Measurements from ENCODE around the gene APBB1.

DNA sequence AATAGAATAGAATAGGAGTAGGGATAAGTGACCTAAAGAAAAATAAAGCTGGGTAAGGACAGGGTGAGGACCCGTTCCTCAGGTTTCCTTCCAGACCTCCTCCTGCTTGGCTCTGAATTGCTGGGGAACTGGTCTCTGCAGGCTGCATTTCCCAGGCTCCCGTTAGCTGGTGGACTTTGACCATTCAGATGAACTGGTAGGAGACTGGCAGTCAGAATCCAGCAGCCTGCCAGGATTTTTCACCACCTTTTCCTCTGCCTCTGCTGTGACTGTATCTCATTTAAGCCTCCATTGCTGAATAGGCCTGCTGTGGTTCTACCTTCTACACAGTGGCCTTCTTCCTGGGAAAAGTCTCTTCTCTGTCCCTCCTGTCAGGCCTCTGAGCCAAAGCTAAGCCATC is 53.2 kb downstream of the APBB1 start:
- TF ChIP-seq TAF1 (IDR thresholded peaks at IDR 0.05; ENCODE audit: borderline replicate concordance, low read depth, low read length) = no peak
- TF ChIP-seq, protein P1, sequence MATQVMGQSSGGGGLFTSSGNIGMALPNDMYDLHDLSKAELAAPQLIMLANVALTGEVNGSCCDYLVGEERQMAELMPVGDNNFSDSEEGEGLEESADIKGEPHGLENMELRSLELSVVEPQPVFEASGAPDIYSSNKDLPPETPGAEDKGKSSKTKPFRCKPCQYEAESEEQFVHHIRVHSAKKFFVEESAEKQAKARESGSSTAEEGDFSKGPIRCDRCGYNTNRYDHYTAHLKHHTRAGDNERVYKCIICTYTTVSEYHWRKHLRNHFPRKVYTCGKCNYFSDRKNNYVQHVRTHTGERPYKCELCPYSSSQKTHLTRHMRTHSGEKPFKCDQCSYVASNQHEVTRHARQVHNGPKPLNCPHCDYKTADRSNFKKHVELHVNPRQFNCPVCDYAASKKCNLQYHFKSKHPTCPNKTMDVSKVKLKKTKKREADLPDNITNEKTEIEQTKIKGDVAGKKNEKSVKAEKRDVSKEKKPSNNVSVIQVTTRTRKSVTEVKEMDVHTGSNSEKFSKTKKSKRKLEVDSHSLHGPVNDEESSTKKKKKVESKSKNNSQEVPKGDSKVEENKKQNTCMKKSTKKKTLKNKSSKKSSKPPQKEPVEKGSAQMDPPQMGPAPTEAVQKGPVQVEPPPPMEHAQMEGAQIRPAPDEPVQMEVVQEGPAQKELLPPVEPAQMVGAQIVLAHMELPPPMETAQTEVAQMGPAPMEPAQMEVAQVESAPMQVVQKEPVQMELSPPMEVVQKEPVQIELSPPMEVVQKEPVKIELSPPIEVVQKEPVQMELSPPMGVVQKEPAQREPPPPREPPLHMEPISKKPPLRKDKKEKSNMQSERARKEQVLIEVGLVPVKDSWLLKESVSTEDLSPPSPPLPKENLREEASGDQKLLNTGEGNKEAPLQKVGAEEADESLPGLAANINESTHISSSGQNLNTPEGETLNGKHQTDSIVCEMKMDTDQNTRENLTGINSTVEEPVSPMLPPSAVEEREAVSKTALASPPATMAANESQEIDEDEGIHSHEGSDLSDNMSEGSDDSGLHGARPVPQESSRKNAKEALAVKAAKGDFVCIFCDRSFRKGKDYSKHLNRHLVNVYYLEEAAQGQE (IDR thresholded peaks at IDR 0.05; ENCODE audit: low read depth, low read length) = no peak
- no peak for TF ChIP-seq RCOR1 (IDR thresholded peaks at IDR 0.05; ENCODE audit: low read length)
- no peak for TF ChIP-seq TEAD4 (IDR thresholded peaks at IDR 0.05; ENCODE audit: borderline replicate concordance, insufficient read depth)
- TF ChIP-seq, protein P2, sequence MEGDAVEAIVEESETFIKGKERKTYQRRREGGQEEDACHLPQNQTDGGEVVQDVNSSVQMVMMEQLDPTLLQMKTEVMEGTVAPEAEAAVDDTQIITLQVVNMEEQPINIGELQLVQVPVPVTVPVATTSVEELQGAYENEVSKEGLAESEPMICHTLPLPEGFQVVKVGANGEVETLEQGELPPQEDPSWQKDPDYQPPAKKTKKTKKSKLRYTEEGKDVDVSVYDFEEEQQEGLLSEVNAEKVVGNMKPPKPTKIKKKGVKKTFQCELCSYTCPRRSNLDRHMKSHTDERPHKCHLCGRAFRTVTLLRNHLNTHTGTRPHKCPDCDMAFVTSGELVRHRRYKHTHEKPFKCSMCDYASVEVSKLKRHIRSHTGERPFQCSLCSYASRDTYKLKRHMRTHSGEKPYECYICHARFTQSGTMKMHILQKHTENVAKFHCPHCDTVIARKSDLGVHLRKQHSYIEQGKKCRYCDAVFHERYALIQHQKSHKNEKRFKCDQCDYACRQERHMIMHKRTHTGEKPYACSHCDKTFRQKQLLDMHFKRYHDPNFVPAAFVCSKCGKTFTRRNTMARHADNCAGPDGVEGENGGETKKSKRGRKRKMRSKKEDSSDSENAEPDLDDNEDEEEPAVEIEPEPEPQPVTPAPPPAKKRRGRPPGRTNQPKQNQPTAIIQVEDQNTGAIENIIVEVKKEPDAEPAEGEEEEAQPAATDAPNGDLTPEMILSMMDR (IDR thresholded peaks at IDR 0.05) = no peak
- no peak for TF ChIP-seq SIN3A (IDR thresholded peaks at IDR 0.05; ENCODE audit: borderline replicate concordance, low read depth, low read length)
- no peak for TF ChIP-seq ELF1 (IDR thresholded peaks at IDR 0.05)
- TF ChIP-seq, protein P3, sequence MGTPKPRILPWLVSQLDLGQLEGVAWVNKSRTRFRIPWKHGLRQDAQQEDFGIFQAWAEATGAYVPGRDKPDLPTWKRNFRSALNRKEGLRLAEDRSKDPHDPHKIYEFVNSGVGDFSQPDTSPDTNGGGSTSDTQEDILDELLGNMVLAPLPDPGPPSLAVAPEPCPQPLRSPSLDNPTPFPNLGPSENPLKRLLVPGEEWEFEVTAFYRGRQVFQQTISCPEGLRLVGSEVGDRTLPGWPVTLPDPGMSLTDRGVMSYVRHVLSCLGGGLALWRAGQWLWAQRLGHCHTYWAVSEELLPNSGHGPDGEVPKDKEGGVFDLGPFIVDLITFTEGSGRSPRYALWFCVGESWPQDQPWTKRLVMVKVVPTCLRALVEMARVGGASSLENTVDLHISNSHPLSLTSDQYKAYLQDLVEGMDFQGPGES (IDR thresholded peaks at IDR 0.05; ENCODE audit: low read depth, low read length) = no peak
- no peak for TF ChIP-seq EP300 (IDR thresholded peaks at IDR 0.05; ENCODE audit: borderline replicate concordance in 1 of 2, low read depth in 1 of 2, low read length in 1 of 2)
- TF ChIP-seq RAD21 (IDR thresholded peaks at IDR 0.05; ENCODE audit: low read length) = no peak
- no peak for TF ChIP-seq JUND (IDR thresholded peaks at IDR 0.05)

Measured in SK-N-SH (cell line).